ENCODE results near the gene GID8.
"Not testable (repeated sequence)": the region's sequence is repeated elsewhere in the genome, so short reads cannot be mapped to it uniquely, and the experiment has no call there.

The GID8 gene

GRCh38 chr20:62957136-62958117, 19.5 kb downstream of the GID8 start:
- H3K27me3 ChIP-seq (ENCODE audit: insufficient read depth, low read depth) = peaks cover 70% of the 10 kb centered on the region
- no peaks in the 10 kb centered on the region for H3K4me1 ChIP-seq (ENCODE audit: low read depth, poor library complexity, severe bottlenecking)
- H3K4me2 ChIP-seq = no peak overlapping the region
- no peak overlapping the region for H2AFZ ChIP-seq (ENCODE audit: low read depth)
- no peaks in the 10 kb centered on the region for H4K20me1 ChIP-seq (ENCODE audit: insufficient read depth)
- H3K9ac ChIP-seq = no peak overlapping the region
- H3K4me3 ChIP-seq (IDR thresholded peaks at IDR 0.05; ENCODE audit: insufficient read depth, low read depth, low read length) = no peak overlapping the region
- no peaks in the 10 kb centered on the region for H3K79me2 ChIP-seq (ENCODE audit: insufficient read depth, low read depth)
- H3K27ac ChIP-seq = no peak overlapping the region
- TF ChIP-seq CTCF (conservative IDR thresholded peaks at IDR 0.05; ENCODE audit: low read depth, low read length) = no peak
- no peaks in the 10 kb centered on the region for H3K36me3 ChIP-seq (ENCODE audit: insufficient read depth)

GRCh38 chr20:62958388-62959100, 20.6 kb downstream of the GID8 start:
- no peak overlapping the region for H2AFZ ChIP-seq (ENCODE audit: low read depth)
- H3K27ac ChIP-seq = no peak overlapping the region
- H3K4me1 ChIP-seq (ENCODE audit: low read depth, poor library complexity, severe bottlenecking) = no peaks in the 10 kb centered on the region
- H3K4me2 ChIP-seq = no peak overlapping the region
- peaks cover 78% of the 10 kb centered on the region for H3K27me3 ChIP-seq (ENCODE audit: insufficient read depth, low read depth)
- no peak for TF ChIP-seq CTCF (conservative IDR thresholded peaks at IDR 0.05; ENCODE audit: low read depth, low read length)
- H4K20me1 ChIP-seq (ENCODE audit: insufficient read depth) = no peaks in the 10 kb centered on the region
- no peak overlapping the region for H3K4me3 ChIP-seq (IDR thresholded peaks at IDR 0.05; ENCODE audit: insufficient read depth, low read depth, low read length)
- no peaks in the 10 kb centered on the region for H3K79me2 ChIP-seq (ENCODE audit: insufficient read depth, low read depth)
- H3K9ac ChIP-seq = no peak overlapping the region
- no peaks in the 10 kb centered on the region for H3K36me3 ChIP-seq (ENCODE audit: insufficient read depth)

GRCh38 chr20:62959101-62959971, 21.4 kb downstream of the GID8 start:
- Histone ChIP-seq H4K20me1 (ENCODE audit: insufficient read depth) (no peaks in the 10 kb centered on the region), H3K4me1 (ENCODE audit: low read depth, poor library complexity, severe bottlenecking) (no peaks in the 10 kb centered on the region), H3K27me3 (ENCODE audit: insufficient read depth, low read depth) (peaks cover 85% of the 10 kb centered on the region), H3K4me3 (IDR thresholded peaks at IDR 0.05; ENCODE audit: insufficient read depth, low read depth, low read length) (no peak overlapping the region), H3K4me2 (no peak overlapping the region), H2AFZ (ENCODE audit: low read depth) (no peak overlapping the region), H3K27ac (no peak overlapping the region), H3K9ac (no peak overlapping the region), H3K79me2 (ENCODE audit: insufficient read depth, low read depth) (no peaks in the 10 kb centered on the region), H3K36me3 (ENCODE audit: insufficient read depth) (no peaks in the 10 kb centered on the region)
- TF ChIP-seq CTCF (conservative IDR thresholded peaks at IDR 0.05; ENCODE audit: low read depth, low read length) = no peak

- Histone ChIP-seq H3K79me2 (ENCODE audit: insufficient read depth, low read depth) (no peaks in the 10 kb centered on the region), H3K27ac (no peak overlapping the region), H3K4me1 (ENCODE audit: low read depth, poor library complexity, severe bottlenecking) (no peaks in the 10 kb centered on the region), H3K4me2 (no peak overlapping the region), H4K20me1 (ENCODE audit: insufficient read depth) (no peaks in the 10 kb centered on the region), H3K9ac (no peak overlapping the region), H3K36me3 (ENCODE audit: insufficient read depth) (no peaks in the 10 kb centered on the region), H3K27me3 (ENCODE audit: insufficient read depth, low read depth) (peaks cover 86% of the 10 kb centered on the region), H3K4me3 (IDR thresholded peaks at IDR 0.05; ENCODE audit: insufficient read depth, low read depth, low read length) (no peak overlapping the region), H2AFZ (ENCODE audit: low read depth) (no peak overlapping the region)
- no peak for TF ChIP-seq CTCF (conservative IDR thresholded peaks at IDR 0.05; ENCODE audit: low read depth, low read length)
Measured at GRCh38 chr20:62959998-62960436, 22.1 kb downstream of the GID8 start.

GRCh38 chr20:62960446-62961309, 22.7 kb downstream of the GID8 start:
- H3K27me3 ChIP-seq (ENCODE audit: insufficient read depth, low read depth) = peaks cover 86% of the 10 kb centered on the region
- H3K9ac ChIP-seq; H3K79me2 ChIP-seq (ENCODE audit: insufficient read depth, low read depth); H3K4me2 ChIP-seq; H3K4me3 ChIP-seq (IDR thresholded peaks at IDR 0.05; ENCODE audit: insufficient read depth, low read depth, low read length); H4K20me1 ChIP-seq (ENCODE audit: insufficient read depth); H3K4me1 ChIP-seq (ENCODE audit: low read depth, poor library complexity, severe bottlenecking); H3K36me3 ChIP-seq (ENCODE audit: insufficient read depth); H2AFZ ChIP-seq (ENCODE audit: low read depth); H3K27ac ChIP-seq: not testable (repeated sequence)
